HUDEP-2 (cell line): ENCODE measurements around the gene SLC35B3.
"Not testable (repeated sequence)": the region's sequence is repeated elsewhere in the genome, so short reads cannot be mapped to it uniquely, and the experiment has no call there.

Experiments used
- DNase-seq, 76 experiments: peaks; one replicate each; lab custom pipeline; 2025; ENCODE audit not compliant: unreplicated experiment in 76 of 76; lab: John Stamatoyannopoulos, UW

SLC35B3 gene

GRCh38 chr6:8435093-8435844 lies at the start of gene SLC35B3:
Gene SLC35B3, minus strand, starts transcription at chr6:8435545.
- DNase-seq, result peak in 75 of 76 experiments; percentile 54 to 97 (median 93)

GRCh38 chr6:8483650-8484049 lies 48.3 kb upstream of the SLC35B3 start:
- no peak for DNase-seq

GRCh38 chr6:8481727-8482126 lies 46.4 kb upstream of the SLC35B3 start:
- DNase-seq, result peak in 4 of 76 experiments; percentile 2 to 27 (median 8)

- DNase-seq, result no peak
Observed at GRCh38 chr6:8478418-8478817, 43.1 kb upstream of the SLC35B3 start.

- no peak for DNase-seq
Observed at GRCh38 chr6:8476656-8477055, 41.3 kb upstream of the SLC35B3 start.

- DNase-seq, result no peak
Observed at GRCh38 chr6:8468552-8469356, 33.4 kb upstream of the SLC35B3 start.

GRCh38 chr6:8462694-8463093 lies 27.3 kb upstream of the SLC35B3 start:
- no peak for DNase-seq

- DNase-seq, result no peak
Observed at GRCh38 chr6:8462169-8462568, 26.8 kb upstream of the SLC35B3 start.

- no peak for DNase-seq
Observed at GRCh38 chr6:8446391-8446790, 11.0 kb upstream of the SLC35B3 start.

- not testable (repeated sequence) for DNase-seq
Observed at GRCh38 chr6:8445930-8446329, 10.6 kb upstream of the SLC35B3 start.

- no peak for DNase-seq
Observed at GRCh38 chr6:8442150-8442549, 6.8 kb upstream of the SLC35B3 start.

GRCh38 chr6:8441452-8441851 lies 6.1 kb upstream of the SLC35B3 start:
- DNase-seq, result no peak

GRCh38 chr6:8439601-8440268 lies 4.4 kb upstream of the SLC35B3 start:
- DNase-seq, result no peak

GRCh38 chr6:8437813-8438212 lies 2.5 kb upstream of the SLC35B3 start:
- DNase-seq, result no peak

GRCh38 chr6:8436966-8437365 lies 1.6 kb upstream of the SLC35B3 start:
- no peak for DNase-seq

GRCh38 chr6:8435845-8436168 lies 462 bp upstream of the SLC35B3 start:
- no peak for DNase-seq

GRCh38 chr6:8434727-8435092 lies 635 bp downstream of the SLC35B3 start:
- peak in 3 of 76 experiments; percentile 15 to 26 (median 22) for DNase-seq

- no peak for DNase-seq
Observed at GRCh38 chr6:8432614-8433013, 2.7 kb downstream of the SLC35B3 start.

GRCh38 chr6:8429821-8430220 lies 5.5 kb downstream of the SLC35B3 start:
- DNase-seq, result no peak

GRCh38 chr6:8426544-8426943 lies 8.8 kb downstream of the SLC35B3 start:
- DNase-seq, result not testable (repeated sequence)

GRCh38 chr6:8420031-8420588 lies 15.2 kb downstream of the SLC35B3 start:
- DNase-seq, result no peak
